Thoracic aorta (tissue), 2 donors: ENCODE measurements around the gene S100A9. TPM values are rescaled to one million over a fixed set of nuclear protein-coding genes. Genes with fewer than 3 reads are reported as not detected.

Experiments
- ATAC-seq: fragments of 150-250 bp; one replicate; pipeline ENCODE4 v1.8.0; 2017; ENCODE audit warnings: low read depth; ENCODE audit not compliant: insufficient number of reproducible peaks, low FRiP score
- DNase-seq: peaks from one replicate; pipeline ENCODE4 v3.0.0-alpha.2; 2020; ENCODE audit warnings: low spot score
- H3K27ac ChIP-seq, 2 donors: fragments of 200-600 bp; sonication (generic); 1 replicate in 1 of 2; 2 replicates in 1 of 2; pipeline ENCODE4 v1.5.1; 2016; ENCODE audit warnings: mild to moderate bottlenecking in 2 of 2, moderate library complexity in 2 of 2
- H3K27me3 ChIP-seq: fragments of 200-600 bp; sonication (generic); replicated peaks from 2 replicates; pipeline ENCODE4 v1.6.0; 2016; ENCODE audit warnings: mild to moderate bottlenecking; ENCODE audit not compliant: insufficient read depth
- H3K36me3 ChIP-seq: fragments of 200-600 bp; sonication (generic); one replicate; pipeline ENCODE4 v1.5.1; 2016
- H3K4me1 ChIP-seq, 2 donors: fragments of 200-600 bp; sonication (generic); 1 replicate in 1 of 2; 2 replicates in 1 of 2; pipeline versions ENCODE4 v1.5.1 to v1.6.0; 2016; ENCODE audit warnings: low read depth in 2 of 2, mild to moderate bottlenecking in 1 of 2; ENCODE audit not compliant: control insufficient read depth in 1 of 2
- H3K4me3 ChIP-seq: fragments of 200-600 bp; sonication (generic); 2 replicates; pipeline ENCODE4 v1.5.1; 2016; ENCODE audit warnings: mild to moderate bottlenecking
- H3K9me3 ChIP-seq: fragments of 200-600 bp; sonication (generic); 2 replicates; pipeline ENCODE4 v1.5.1; 2016
- total RNA-seq, 2 donors: library from RNA; depleted of rRNA; stranded (reverse); fragments of >200 nt; gene quantifications; one replicate each; pipeline versions ENCODE4 v1.1.0 to v1.2.3, GENCODE V29; 2016
- TF ChIP-seq, protein P1 (sequence below): fragments of 200-600 bp; sonication (generic); IDR thresholded peaks from one replicate; pipeline ENCODE4 v1.5.1; 2019; ENCODE audit warnings: antibody characterized with exemption

The S100A9 gene
- total RNA-seq, 2 donors from 2014 or later, result 138 to 478 TPM

DNA sequence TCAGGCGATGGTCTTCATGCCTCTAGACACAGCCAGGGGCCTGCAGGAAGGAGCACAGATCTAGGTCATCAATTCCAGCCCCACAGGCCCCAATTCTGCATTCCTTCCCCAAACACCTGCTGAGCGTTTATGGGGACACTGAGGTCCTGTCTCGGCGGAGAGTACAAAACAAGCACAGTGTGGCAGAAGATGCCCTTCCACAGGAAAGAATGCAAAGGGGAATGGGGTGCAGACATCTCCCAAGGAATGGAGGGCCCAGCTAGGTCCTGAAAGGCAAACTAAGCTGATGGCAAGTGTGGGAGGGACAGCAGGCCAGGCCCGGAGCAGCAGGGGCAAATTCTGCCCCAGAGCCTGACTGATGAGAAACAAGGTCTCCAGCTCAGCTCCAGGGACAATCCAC, 36.7 kb downstream of the S100A9 start:
- H3K27me3 ChIP-seq, result no peaks in the 10 kb centered on the region
- TF ChIP-seq, protein P1, sequence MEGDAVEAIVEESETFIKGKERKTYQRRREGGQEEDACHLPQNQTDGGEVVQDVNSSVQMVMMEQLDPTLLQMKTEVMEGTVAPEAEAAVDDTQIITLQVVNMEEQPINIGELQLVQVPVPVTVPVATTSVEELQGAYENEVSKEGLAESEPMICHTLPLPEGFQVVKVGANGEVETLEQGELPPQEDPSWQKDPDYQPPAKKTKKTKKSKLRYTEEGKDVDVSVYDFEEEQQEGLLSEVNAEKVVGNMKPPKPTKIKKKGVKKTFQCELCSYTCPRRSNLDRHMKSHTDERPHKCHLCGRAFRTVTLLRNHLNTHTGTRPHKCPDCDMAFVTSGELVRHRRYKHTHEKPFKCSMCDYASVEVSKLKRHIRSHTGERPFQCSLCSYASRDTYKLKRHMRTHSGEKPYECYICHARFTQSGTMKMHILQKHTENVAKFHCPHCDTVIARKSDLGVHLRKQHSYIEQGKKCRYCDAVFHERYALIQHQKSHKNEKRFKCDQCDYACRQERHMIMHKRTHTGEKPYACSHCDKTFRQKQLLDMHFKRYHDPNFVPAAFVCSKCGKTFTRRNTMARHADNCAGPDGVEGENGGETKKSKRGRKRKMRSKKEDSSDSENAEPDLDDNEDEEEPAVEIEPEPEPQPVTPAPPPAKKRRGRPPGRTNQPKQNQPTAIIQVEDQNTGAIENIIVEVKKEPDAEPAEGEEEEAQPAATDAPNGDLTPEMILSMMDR, result no peak
- H3K4me3 ChIP-seq, result no peak overlapping the region
- H3K4me1 ChIP-seq, result no peaks in the 10 kb centered on the region
- H3K9me3 ChIP-seq, result no peaks in the 10 kb centered on the region
- no peak for ATAC-seq
- DNase-seq, result no peak
- H3K36me3 ChIP-seq, result no peaks in the 10 kb centered on the region
- H3K27ac ChIP-seq, result no peak overlapping the region

DNA sequence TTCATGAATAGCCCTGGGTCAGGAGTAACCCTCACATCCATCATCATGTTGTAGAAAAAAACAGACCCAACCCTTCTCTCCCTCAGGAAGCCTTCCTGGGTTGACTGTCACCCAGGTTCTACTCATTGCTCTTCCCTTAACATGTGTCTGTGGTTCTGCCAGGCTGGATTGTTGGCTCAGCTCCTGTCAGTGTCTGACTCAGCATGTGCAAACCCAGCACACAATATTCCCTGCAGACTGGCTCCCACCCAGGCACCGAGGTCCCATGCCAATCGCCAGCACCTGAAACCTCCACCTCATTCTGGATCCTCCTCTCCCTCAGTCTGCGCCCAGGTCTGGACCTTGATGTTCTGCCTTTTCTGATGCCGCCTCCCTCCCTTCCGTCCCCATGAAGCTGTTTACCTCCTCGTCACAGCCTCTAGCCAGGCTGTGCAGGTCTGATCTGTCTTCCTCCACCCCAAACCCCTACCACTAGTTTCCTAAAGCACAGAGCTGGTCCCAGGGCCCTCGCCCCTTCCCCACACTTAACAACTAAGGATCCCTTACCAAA, 37.6 kb downstream of the S100A9 start:
- Histone ChIP-seq H3K27ac (no peak overlapping the region), H3K4me1 (no peaks in the 10 kb centered on the region), H3K36me3 (no peaks in the 10 kb centered on the region), H3K9me3 (no peaks in the 10 kb centered on the region), H3K4me3 (no peak overlapping the region), H3K27me3 (no peaks in the 10 kb centered on the region)
- TF ChIP-seq, protein P1, result no peak
- DNase-seq (no peak), ATAC-seq (no peak)

DNA sequence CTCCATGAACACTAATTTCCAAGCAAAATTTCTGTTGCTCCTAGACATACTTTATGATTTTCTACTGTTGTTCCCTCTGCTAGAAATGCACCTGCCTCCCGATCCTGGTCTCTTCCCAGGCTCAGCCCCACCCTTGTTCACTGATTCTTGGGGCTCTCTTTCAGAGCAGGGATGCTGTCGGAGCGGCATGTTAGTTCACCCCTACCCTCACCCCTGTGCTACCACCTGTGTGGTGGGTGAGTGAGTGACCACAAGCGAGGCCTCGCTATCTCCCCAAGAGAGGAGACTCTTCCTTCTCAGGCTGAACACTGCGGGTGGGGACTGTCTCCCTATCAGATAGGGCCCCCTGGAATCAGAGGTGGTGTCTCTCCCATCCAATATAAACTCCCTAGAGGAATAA, 38.1 kb downstream of the S100A9 start:
- Histone ChIP-seq H3K27ac (no peak overlapping the region), H3K27me3 (no peaks in the 10 kb centered on the region), H3K4me3 (no peak overlapping the region), H3K4me1 (no peaks in the 10 kb centered on the region), H3K36me3 (no peaks in the 10 kb centered on the region), H3K9me3 (no peaks in the 10 kb centered on the region)
- ATAC-seq, result no peak
- TF ChIP-seq, protein P1, result no peak
- no peak for DNase-seq

DNA sequence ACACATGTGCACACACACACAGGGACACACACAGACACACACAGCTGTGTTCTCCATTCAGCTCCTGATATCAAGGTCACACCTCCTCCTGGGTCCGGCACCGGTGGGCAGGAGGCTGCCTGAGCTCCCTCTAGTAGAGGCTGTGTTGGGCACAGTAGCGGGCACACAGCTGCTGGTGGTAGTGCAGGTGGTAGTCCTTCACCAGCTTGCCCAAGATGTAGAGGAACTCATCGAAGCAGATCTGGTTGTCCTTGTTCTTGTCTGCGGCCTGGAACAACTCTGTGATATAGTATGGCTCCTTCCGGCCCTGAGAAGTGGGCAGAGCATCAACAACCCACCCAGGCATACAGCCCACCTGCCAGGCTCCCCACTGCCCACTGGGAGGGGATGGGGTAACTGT, 38.8 kb downstream of the S100A9 start:
- TF ChIP-seq, protein P1, result no peak
- H3K36me3 ChIP-seq, result no peaks in the 10 kb centered on the region
- DNase-seq (no peak), ATAC-seq (no peak)
- H3K27ac ChIP-seq, result no peak overlapping the region
- H3K4me3 ChIP-seq, result no peak overlapping the region
- no peaks in the 10 kb centered on the region for H3K9me3 ChIP-seq
- H3K4me1 ChIP-seq, result no peaks in the 10 kb centered on the region
- H3K27me3 ChIP-seq, result no peaks in the 10 kb centered on the region

DNA sequence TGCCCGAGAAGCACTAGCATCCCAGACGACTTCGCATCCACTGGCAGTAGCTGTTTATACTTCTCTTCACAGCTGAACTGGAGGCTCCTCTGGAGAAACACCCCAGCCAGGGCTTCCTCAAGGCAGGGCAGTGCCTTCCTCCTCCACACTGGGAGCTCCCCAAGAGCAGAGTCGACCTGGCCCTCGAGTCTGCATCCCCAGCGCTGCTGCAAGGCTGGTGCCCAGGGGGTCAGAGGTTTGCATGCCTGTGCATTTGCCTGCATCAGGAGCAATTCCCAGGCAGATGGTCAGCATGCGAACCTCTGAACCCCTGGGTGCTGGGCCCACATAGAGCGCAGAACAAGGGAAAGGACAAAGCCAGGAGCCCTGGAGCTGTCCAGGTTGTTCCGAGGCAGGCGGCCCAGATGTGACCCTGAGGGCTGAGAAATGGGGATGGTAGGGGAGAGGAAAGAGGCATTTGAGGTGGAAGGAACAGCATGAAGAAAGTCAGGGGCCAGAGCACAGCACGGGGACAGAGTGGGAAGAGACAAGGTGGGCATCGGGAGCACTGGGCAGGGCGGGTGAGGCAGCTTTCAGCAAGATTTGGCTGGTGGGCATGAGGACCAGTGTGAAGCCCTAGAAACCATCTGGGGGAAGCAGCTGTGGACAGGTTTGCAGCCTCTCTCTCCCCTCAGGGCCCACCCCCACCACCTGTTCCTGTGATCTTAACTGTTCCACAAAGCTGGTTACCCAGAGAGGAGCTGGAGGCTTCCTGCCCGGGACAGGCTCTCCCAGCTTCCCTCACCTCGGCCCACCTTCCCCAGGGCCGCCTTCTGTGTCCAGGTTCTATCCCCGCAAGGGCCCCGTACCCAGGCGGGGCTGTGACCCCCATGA, 39.6 kb downstream of the S100A9 start:
- ATAC-seq (no peak), DNase-seq (no peak)
- TF ChIP-seq, protein P1, result no peak
- Histone ChIP-seq H3K9me3 (no peaks in the 10 kb centered on the region), H3K27ac (no peak overlapping the region), H3K27me3 (no peaks in the 10 kb centered on the region), H3K4me3 (no peak overlapping the region), H3K4me1 (no peaks in the 10 kb centered on the region), H3K36me3 (no peaks in the 10 kb centered on the region)
